Cardiac muscle cell (in vitro differentiated cells and primary cell): ENCODE data around the gene MCTP1. TPM values are rescaled to one million over a fixed set of nuclear protein-coding genes. Genes with fewer than 3 reads are reported as not detected.

Experiments
- DNase-seq, 2 donors: peaks; one replicate each; pipeline versions ENCODE4 v3.0.0 to v3.0.0-alpha.2; 2010 to 2017; ENCODE audit warnings: low read depth in 1 of 2, low spot score in 1 of 2
- H3K27ac ChIP-seq: fragments of 200-600 bp; sonication (generic); 2 replicates; pipeline ENCODE4 v1.5.1; 2016
- H3K27me3 ChIP-seq: fragments of 200-600 bp; sonication (generic); 2 replicates; pipeline ENCODE4 v1.6.0; 2016; ENCODE audit warnings: control low read depth
- H3K36me3 ChIP-seq: fragments of 200-600 bp; sonication (generic); 2 replicates; pipeline ENCODE4 v1.5.1; 2016; ENCODE audit warnings: control low read depth
- H3K4me1 ChIP-seq: fragments of 200-600 bp; sonication (generic); 2 replicates; pipeline ENCODE4 v1.8.1; 2017; ENCODE audit warnings: low read depth, mild to moderate bottlenecking, mixed run types
- H3K4me3 ChIP-seq: fragments of 200-600 bp; sonication (generic); 2 replicates; pipeline ENCODE4 v1.5.1; 2016; ENCODE audit warnings: mild to moderate bottlenecking
- H3K9me3 ChIP-seq: fragments of 200-600 bp; sonication (generic); 2 replicates; pipeline ENCODE4 v1.5.1; 2017; ENCODE audit warnings: low read depth, mild to moderate bottlenecking, control low read depth
- CTCF ChIP-seq: IDR thresholded peaks from 2 replicates; pipeline ENCODE4 v1.5.1; 2012; ENCODE audit warnings: low read depth, mild to moderate bottlenecking, low read length
- polyA plus RNA-seq: library from polyadenylated mRNA; unstranded; fragments of >200 nt; fragmentation: Nextera tagmentation; extraction: Ambion mirVana; gene quantifications from 2 replicates; pipeline ENCODE4 v1.2.1, GENCODE V29; 2016
- total RNA-seq: library from RNA; depleted of rRNA; stranded (reverse); fragments of >200 nt; gene quantifications from 2 replicates; pipeline ENCODE4 v1.2.3, GENCODE V29; 2016

Gene MCTP1
- total and polyA plus RNA-seq, 2 experiments from 2014 or later = 1.4 TPM; not detected in 1

- no peaks in the 10 kb centered on the region for H3K36me3 ChIP-seq
- no peak overlapping the region for H3K4me3 ChIP-seq
- no peak overlapping the region for H3K27ac ChIP-seq
- no peak for TF ChIP-seq CTCF
- peak in 1 of 2 donors; percentile 19 for DNase-seq
- no peaks in the 10 kb centered on the region for H3K4me1 ChIP-seq
- H3K27me3 ChIP-seq = no peaks in the 10 kb centered on the region
- no peaks in the 10 kb centered on the region for H3K9me3 ChIP-seq
Measured at GRCh38 chr5:94793816-94794198, 491.1 kb downstream of the MCTP1 start.

- no peaks in the 10 kb centered on the region for H3K9me3 ChIP-seq
- no peaks in the 10 kb centered on the region for H3K27me3 ChIP-seq
- H3K4me3 ChIP-seq = no peak overlapping the region
- H3K36me3 ChIP-seq = no peaks in the 10 kb centered on the region
- no peaks in the 10 kb centered on the region for H3K4me1 ChIP-seq
- peak in 1 of 2 donors; percentile 84 for DNase-seq
- TF ChIP-seq CTCF = no peak
- H3K27ac ChIP-seq = no peak overlapping the region
Measured at GRCh38 chr5:94793113-94793815, 491.6 kb downstream of the MCTP1 start.

- DNase-seq = no peak
- Histone ChIP-seq H3K36me3 (no peaks in the 10 kb centered on the region), H3K27me3 (no peaks in the 10 kb centered on the region)
Measured at GRCh38 chr5:94791829-94792228, 493.1 kb downstream of the MCTP1 start.

GRCh38 chr5:94788527-94788926, 496.4 kb downstream of the MCTP1 start:
- peaks cover 2% of the 10 kb centered on the region for H3K27me3 ChIP-seq
- no peaks in the 10 kb centered on the region for H3K36me3 ChIP-seq
- H3K4me3 ChIP-seq = no peak overlapping the region
- no peak for DNase-seq
- H3K9me3 ChIP-seq = no peaks in the 10 kb centered on the region
- no peak for TF ChIP-seq CTCF
- H3K27ac ChIP-seq = no peak overlapping the region
- no peaks in the 10 kb centered on the region for H3K4me1 ChIP-seq

More at GRCh38 chr5:94791829-94792228, 493.1 kb downstream of the MCTP1 start:
- TF ChIP-seq CTCF = no peak
- H3K27ac ChIP-seq = no peak overlapping the region
- no peaks in the 10 kb centered on the region for H3K4me1 ChIP-seq
- H3K9me3 ChIP-seq = no peaks in the 10 kb centered on the region
- H3K4me3 ChIP-seq = no peak overlapping the region

- no peak for TF ChIP-seq CTCF
- Histone ChIP-seq H3K27ac (no peak overlapping the region), H3K36me3 (no peaks in the 10 kb centered on the region), H3K9me3 (no peaks in the 10 kb centered on the region), H3K4me3 (no peak overlapping the region), H3K27me3 (peaks cover 2% of the 10 kb centered on the region), H3K4me1 (no peaks in the 10 kb centered on the region)
- DNase-seq = no peak
Measured at GRCh38 chr5:94784536-94785505, 500.1 kb downstream of the MCTP1 start.
